NK-92 (cell line): ENCODE data around the gene ANAPC10.

ENCODE experiments used
- DNase-seq: peaks from one replicate; lab custom pipeline; 2025; ENCODE audit not compliant: unreplicated experiment; lab: John Stamatoyannopoulos, UW

The ANAPC10 gene

DNA sequence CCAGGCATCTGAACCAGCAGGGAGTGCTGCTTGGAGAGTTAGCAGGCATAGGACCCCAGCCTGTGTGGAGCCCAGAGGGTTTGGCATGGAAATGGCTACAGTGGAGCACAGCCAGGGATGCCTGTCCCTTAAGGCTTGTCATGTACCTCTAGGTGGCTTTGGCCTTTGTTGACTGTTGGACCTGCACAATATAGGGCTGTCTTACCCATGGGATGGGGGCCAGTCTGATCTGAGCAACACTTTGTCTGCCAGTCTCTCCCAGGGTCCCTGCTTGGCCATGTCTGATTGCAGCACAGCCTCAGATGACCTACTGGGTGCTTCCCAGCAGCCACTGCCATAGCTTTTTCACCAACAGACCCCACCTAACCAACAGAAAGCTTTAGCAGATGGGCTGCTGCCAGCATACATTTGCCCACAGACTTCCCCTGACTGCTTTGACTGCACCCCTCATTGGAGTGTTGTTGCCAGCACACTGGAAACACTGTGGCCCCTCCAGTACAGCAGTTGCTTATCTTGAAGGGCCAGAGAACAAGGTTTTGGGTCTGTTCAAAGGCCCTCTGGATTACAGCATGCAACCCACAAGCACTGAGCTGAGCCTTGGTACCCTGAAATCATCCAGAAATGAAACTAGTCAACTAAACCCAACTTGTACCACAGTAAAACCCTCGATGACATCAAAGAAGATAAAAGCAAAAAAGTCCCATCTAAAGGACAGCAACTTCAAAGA lies 22.1 kb downstream of the ANAPC10 start:
- DNase-seq: no peak

DNA sequence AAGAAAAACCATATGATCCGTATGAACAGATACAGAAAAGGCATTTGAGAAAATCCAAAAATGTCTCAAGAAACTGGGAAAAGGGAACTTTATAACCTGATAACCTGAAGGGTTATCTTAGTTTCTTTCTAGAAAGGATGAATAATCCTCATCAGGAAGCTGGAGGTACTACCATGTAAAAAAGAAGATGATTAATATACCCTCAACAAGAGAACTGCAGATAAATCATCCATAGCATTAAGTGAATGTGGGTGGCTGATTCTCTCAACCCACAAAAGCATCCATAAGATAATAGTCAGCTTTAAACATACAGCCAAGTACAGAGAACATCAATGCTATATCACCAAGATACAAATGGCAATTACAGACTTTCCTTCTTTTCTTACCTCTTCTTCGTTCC lies 26.4 kb downstream of the ANAPC10 start:
- DNase-seq: no peak

DNA sequence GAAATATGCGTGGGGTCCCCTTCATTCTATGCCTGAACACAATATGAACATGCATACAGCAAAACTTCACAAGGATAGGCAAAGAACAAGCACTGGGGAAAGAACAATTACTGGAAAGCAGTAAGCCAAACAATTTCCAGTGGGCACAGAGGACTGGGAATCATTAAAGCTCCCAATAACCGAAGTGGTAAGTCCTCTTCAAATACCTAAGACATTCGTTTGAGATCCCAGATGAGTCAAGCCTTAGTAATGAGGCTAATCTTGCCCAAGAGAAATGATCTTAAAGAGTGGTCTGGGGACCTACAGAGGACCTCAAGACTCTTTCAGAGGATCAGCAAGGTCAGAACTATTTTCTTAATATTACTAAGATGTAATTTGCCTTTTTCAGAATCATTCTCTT lies 28.6 kb downstream of the ANAPC10 start:
- DNase-seq: no peak

DNA sequence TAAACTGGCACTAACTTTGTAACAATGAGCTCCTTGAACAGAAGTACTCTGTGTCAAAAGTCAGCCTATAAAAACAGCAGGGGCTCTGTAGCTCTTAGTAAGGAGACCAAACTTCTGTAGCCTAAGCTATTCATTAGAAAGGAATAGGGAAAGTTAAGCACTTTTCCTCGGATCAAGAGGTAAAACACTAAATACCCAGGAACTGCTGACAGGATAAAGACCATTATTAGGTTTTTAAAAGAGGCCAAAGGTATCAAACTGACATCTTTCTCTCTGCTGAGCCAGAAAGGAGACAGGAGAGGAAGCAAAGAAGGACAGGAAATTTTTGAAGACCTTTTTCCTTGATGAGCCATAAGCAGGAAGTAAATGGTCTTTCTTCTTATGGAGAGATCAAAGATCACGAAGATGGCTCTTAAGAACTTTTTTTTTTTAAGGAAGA lies 31.9 kb downstream of the ANAPC10 start:
- DNase-seq: no peak

DNA sequence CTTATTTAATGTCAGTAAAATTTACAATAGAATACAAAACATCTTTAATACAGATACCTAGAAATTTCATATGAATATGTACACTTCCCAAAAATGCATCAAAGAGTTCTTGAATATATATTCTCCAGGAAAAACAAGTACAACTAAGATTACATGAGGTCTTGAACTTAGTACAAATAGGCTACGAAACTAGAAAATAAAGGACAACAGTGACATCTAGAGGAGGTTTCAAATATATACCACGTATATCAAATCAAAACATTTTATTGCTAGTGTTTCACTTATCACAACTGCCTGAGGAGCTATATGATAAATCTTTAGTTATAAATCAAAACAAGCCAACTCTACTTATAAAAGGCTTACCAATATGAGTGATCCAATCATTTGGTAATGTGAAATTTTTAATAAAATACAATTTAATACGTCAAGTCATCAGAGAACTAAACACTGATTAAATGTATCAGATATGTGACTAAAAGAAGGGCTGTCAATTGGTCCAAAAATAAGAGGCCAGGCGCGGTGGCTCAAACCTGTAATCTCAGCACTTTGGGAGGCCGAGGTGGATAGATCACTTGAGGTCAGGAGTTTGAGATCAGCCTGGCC lies 36.6 kb downstream of the ANAPC10 start:
- DNase-seq: no peak

DNA sequence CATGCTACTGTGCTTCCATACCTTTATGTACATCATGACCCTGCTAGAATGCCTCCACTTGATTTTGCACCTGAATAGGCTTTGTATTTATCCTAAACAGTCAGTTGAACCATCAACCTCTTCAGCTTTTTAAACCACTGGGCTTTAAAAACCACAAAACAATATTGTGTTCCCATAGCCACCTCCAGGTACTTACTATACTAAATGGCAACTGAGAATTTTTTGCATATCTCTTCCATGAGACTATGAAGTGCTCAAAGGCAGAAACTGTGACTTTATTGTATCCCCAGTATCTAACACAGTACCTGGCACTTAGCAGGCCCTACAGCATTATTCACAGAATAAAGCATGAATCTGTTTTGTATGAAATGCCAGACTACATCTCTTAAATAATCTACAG lies 39.7 kb downstream of the ANAPC10 start:
- no peak for DNase-seq

DNA sequence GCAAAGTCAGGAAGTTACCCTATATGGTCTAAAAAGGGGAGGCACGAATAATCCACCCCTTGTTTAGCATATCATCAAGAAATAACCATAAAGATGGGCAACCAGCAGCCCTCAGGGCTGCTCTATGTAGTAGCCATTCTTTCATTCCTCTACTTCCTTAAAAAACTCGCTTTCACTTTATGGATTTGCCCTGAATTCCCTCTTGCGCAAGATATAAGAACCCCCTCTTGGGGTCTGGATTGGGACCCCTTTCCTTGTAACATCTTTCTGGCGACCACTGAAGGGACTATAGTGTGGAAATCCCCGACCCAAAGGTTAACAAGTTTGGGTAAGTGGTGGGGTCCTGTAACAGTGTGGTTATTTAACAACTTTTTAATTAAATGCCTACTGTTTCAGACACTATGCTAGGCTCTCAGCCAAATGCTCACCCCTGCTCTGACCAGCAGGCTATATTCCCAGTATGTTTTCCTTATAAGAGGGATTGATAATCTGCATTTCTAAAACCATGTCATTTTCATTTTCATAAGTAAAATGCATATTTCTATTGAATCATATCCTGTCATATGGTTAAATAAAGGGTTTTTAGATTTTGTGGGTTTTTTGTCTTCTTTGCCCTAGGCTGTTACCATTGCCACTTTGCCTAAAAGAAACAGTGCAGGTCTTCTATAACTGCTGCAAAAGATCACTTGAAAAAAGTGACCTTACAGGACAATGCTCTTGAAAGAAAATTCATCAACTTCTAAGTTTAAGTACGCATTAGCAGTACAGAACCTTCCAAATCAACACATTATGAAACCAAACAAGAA lies 41.5 kb downstream of the ANAPC10 start:
- no peak for DNase-seq

DNA sequence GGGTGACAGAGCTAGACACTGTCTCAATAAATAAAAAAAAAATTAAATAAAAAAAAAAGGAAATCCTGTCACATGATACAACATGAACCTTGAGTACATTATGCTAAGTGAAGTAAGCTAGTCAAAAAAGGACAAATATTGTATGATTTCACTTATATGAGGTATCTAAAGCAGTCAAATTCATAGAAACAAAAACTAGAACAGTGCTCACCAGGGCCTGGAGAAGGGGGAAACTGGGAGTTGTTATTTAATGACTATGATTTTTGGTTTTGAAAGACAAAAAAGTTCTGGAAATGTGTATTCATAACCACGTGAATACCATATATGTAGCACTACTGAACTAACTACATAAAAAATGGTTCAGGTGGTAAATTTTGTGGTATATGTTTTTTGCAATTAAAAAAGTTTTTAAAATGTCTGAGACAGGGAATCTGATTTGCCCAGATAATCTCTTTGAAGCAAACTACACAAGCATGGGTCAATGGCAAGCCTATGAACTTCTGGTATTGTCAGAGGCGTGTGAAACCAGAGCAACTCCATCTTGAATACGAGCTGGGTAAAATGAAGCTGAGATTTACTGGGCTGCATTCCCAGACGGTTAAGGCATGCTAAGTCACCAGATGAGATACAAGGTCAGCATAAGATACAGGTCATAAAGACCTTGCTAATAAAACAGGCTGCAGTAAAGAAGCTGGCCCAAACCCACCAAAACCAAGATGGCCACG lies 42.3 kb downstream of the ANAPC10 start:
- no peak for DNase-seq

DNA sequence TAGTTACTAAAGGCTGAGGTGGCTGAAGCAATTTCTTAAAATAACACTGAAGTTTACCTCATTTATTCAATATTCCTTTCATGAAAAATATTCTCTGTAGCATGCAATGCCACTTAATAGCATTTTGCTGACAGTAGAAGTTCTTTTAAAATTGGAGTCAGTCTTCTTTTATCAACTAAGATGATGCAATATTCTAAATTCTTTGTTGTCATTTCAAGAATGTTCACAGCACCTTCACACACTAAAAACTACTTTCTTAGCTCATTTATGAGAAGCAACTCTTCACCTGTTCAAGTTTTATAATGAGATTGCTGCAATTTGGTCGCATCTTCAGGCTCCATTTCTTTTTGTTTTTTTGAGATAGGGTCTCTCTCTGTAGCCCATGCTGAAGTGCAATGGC lies 48.8 kb downstream of the ANAPC10 start:
- DNase-seq: no peak

DNA sequence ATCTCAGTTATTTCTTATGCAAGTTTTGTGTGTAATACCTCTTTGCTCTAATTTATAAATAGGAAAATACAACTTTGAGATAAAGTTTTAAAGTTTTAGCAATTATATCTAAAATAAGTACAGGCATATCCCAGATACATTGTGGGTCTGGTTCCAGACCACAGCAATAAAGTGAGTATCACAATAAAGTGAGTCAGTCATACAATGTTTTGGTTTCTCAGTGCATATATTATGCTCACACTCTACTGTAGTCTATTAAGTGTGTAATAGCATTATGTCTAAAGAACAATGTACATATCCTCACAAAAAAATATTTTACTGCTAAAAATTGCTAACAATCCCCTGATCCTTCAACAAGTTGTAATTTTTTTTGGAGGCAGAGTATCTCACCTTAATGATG lies 49.2 kb downstream of the ANAPC10 start:
- DNase-seq: no peak

DNA sequence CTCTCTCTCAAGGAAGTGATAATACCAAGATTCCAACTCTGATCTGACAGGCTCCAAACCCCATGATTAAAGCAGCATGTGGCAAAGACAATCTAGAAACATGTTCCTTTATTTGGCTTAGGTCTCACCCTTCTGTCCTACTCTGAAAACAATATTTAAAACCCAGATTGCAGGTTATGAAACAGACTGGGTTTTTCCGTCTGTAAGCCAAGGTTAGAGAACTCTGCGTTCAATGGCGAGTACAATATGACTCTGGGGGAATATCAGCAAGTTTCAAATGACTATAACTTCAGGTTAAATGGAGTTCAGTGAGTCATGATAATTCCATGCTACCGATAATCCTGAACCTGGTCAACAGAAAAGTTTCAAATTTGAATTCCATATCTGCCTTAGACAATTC lies 50.8 kb downstream of the ANAPC10 start:
- no peak for DNase-seq

DNA sequence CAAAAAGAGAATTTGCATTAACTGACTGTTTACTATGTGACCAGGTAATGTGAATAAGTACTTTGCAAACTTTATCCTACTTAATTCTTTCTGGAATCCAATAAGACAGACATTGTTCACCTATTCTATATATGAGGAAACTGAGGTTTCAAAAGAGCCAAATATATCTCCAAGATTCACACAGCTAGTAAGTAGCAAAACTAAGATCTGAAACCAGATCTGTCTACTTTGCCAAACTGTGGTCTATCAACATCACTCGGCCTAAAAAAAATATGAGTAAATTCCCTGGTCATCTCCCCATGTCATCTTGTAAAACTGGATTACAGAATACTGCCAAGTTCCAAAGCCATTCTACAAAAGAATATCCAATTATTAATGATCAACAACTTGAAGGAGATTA lies 52.8 kb downstream of the ANAPC10 start:
- DNase-seq: no peak

DNA sequence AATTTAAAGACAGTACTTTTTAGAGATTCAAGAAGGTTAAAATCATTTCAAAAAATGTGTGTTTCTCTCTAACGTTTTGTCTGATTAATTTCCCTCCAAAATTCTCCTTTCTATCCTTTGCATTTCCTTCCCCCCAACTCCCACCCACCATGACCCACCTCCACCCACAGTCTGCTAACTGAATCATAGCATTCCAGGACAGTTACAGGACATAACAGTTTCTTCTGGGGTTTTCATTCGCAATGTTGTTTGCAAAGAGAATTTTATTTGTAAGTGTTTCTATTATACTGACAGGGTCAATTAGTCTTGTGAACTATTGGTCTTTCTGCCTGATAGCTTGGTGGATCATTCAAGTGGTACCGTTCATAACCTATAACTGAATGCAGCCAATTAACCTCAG lies 53.7 kb downstream of the ANAPC10 start:
- DNase-seq: no peak

DNA sequence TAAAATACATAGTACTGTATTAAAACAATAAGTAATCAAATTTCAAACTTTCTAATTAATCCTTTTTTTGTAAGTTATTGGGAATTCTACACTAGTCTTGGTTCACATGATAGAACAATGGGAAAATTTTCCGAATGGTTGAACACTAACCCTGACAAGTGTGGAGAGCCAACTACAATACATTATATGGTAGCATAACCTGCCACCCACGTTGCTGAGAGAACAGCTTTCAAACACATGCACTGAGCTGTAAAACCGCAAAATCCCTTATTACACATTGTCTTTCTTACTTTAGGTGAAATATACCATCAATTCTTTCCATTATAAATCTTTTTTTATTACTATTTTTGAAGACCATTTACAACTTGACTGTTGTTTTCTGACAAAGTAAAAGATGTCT lies 54.7 kb downstream of the ANAPC10 start:
- DNase-seq: no peak

DNA sequence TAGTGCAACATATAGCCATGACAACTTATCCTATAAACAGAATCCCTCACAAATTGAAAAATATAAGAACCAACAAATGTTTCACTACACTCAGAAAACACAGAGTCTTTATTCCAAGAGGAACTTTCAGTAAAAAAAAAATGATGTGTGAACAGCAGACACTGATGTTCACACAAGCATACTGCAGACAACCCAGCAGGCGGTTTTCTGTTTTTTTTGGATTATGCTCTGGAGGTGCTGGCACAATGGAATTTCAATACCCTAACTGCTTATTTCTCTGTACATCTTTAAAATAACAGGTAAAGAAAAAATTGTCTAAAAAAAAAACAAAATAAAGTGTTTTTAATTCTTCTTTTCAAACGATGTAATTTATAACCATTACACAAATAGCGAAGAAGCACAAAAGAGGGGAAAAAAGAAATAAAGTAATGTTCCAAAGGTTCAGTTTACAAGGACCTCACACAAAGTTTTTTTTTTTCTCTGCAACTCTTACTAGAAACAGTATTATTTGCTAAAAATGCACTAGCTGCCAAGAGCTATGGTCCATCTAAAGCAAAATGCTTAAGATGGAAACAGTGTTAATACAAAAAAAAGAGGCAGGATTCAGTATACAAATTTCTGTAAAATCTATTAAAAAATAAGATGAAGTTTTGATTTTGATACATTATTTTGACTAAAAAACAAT lies 55.3 kb downstream of the ANAPC10 start:
- no peak for DNase-seq

DNA sequence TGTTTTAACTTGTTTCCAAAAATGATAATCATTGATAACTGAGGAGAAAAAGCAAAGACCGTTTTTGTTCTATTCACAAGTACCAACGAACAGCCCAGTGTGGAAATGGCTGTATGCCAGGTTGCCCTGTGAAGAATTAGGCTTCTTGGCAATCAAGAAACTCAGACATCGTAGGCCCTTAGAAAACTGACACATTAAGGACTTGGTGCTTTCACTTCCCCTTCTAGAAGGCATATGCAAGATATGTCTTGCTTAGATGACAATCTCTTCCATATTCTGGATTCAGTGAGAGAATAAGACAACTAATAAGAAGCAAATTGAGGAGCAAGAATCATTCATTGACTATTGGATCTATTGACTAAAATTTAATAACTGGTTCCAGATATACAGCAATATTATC lies 56.6 kb downstream of the ANAPC10 start:
- no peak for DNase-seq

DNA sequence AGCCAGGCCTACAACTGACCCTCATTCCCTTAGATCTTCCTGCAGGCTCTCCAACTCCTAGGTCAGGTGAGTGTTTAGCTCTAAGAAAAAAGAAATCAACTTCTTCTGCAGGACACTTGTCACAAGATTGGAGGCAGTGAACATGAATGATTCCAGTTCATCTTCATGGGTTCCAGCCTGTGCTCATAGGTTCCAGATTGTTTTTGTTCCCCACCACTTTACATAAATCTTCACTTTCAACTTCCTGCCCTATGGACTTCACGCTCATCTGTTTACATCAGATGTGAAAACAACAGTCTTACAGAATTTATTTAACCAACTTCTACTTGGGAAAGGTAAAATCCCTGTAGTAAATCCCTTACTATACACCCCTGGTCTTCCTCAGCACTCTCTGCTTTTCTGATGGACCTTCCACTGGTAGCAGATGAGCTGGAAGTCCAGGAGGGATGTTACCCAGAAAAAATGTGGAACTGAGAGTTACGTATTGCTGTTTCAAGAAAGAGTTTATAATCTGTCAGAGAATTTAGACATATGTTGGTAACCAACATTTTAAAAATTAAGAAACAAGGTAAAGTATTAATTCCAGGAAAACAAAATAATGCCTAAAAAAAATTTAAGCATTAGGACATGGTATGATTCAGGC lies 62.4 kb downstream of the ANAPC10 start:
- no peak for DNase-seq

DNA sequence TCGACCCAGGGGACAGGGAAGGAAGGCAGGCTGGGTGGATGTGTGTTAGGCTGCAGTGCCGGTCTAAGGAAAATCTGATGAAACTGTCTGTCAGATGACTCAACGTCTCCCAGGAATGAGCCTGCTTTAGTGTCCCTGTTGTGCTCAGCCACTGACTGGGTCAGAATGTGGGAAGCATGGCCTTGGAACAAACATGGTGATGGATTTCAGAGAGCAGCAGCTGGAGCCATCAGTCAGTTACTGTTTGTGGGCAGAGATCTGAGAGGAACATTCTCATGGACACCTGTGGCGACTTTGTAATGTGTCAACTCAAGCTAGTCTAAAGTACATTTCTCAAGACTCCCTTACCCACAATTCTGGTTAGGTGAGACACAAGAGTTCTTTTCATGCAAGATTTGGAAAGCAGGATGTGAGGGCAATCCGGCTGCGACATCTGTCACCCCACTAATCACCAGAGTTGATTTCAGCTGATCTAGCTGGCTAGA lies 63.2 kb downstream of the ANAPC10 start:
- no peak for DNase-seq

DNA sequence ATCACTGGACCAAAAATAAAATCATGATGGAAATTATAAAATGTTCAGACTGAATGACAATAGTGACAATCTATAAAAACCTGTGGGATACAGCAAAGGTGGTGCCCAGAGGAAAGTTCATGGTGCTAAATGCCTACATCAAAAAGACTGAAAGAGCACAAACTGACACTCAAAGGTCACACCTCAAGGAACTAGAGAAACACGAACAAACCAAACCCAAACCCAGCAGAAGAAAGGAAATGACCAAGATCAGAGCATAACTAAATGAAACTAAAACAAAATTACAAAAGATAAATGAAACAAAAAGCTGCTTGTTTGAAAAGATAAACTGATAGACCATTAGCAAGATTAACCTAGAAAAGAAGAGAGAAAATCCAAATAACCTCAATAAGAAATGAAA lies 78.7 kb downstream of the ANAPC10 start:
- no peak for DNase-seq

DNA sequence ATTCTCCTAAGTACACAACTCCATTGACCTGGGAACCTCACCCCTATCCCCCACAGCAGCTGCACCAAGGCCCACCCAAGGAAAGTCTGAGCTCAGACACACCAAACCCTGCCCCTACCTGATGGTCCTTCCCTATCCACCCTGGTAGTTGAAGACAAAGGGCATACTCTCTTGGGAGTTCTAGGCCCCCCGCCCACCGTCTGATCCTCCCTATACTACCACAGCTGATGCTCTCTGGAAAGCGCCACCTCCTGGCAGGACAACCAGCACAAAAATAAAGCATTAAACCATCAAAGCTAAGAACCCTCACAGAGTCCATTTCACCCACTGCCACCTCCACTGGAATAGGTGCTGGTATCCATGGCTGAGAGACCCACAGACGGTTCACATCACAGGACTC lies 83.6 kb downstream of the ANAPC10 start:
- DNase-seq: no peak
